BLaER1 (cell line): ENCODE measurements around the gene MYLK.

ENCODE experiments used
- H3K27ac ChIP-seq: shearing (Covaris generic); formaldehyde crosslinking; 2 replicates; pipeline ENCODE4 v1.8.1; 2022
- H3K27me3 ChIP-seq: shearing (Covaris generic); formaldehyde crosslinking; 2 replicates; pipeline ENCODE4 v1.8.1; 2022
- H3K36me3 ChIP-seq: shearing (Covaris generic); formaldehyde crosslinking; 2 replicates; pipeline ENCODE4 v1.8.1; 2022
- H3K4me1 ChIP-seq: shearing (Covaris generic); formaldehyde crosslinking; 2 replicates; pipeline ENCODE4 v1.8.1; 2022
- H3K4me2 ChIP-seq: shearing (Covaris generic); formaldehyde crosslinking; 2 replicates; pipeline ENCODE4 v1.8.1; 2022
- H3K4me3 ChIP-seq: shearing (Covaris generic); formaldehyde crosslinking; 2 replicates; pipeline ENCODE4 v1.8.1; 2022
- H3K9ac ChIP-seq: shearing (Covaris generic); formaldehyde crosslinking; 2 replicates; pipeline ENCODE4 v1.8.1; 2022
- H3K9me3 ChIP-seq: shearing (Covaris generic); formaldehyde crosslinking; 2 replicates; pipeline ENCODE4 v1.8.1; 2022
- H4K20me1 ChIP-seq: shearing (Covaris generic); formaldehyde crosslinking; 2 replicates; pipeline ENCODE4 v1.8.1; 2022
- Cebpa-rat ChIP-seq: shearing (Covaris generic); IDR thresholded peaks from 2 replicates; pipeline ENCODE4 v1.8.1; 2022

The MYLK gene

GRCh38 chr3:123802007-123802625 lies 82.0 kb downstream of the MYLK start:
- no peak for TF ChIP-seq Cebpa-rat

DNA sequence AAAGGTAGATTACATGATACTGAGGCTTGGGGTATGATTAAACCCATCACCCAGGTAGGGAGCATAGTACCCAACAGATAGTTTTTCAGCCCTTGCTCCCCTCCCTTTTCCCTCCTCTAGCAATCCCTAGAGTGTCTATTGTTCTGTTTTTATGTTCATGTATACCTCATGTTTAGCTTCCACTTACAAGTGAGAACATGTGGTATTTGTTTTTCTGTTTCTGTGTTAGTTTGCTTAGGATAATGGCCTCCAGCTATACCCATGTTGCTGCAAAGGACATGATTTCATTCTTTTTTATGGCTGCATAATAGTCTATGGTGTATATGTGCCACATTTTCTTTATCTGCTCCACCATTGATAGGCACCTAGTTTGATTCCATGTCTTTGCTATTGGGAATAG lies 82.7 kb downstream of the MYLK start:
- no peaks in the 10 kb centered on the region for H3K27me3 ChIP-seq
- H4K20me1 ChIP-seq = no peaks in the 10 kb centered on the region; the same call in 1 of the 2 replicates
- no peak overlapping the region for H3K27ac ChIP-seq
- H3K36me3 ChIP-seq = peaks cover 67% of the 10 kb centered on the region
- no peak overlapping the region for H3K4me2 ChIP-seq
- TF ChIP-seq Cebpa-rat = no peak
- H3K9ac ChIP-seq = no peak overlapping the region
- no peaks in the 10 kb centered on the region for H3K9me3 ChIP-seq
- H3K4me1 ChIP-seq = peaks cover 49% of the 10 kb centered on the region
- H3K4me3 ChIP-seq = no peak overlapping the region

More at GRCh38 chr3:123802007-123802625, 82.0 kb downstream of the MYLK start:
- Histone ChIP-seq H3K36me3 (peaks cover 72% of the 10 kb centered on the region), H3K9ac (no peak overlapping the region; the same call in 1 of the 2 replicates), H3K4me3 (no peak overlapping the region), H3K4me1 (peaks cover 49% of the 10 kb centered on the region), H3K9me3 (no peaks in the 10 kb centered on the region), H4K20me1 (no peaks in the 10 kb centered on the region; the same call in 1 of the 2 replicates), H3K27me3 (no peaks in the 10 kb centered on the region), H3K4me2 (peak overlapping the region; percentile 38), H3K27ac (no peak overlapping the region)

DNA sequence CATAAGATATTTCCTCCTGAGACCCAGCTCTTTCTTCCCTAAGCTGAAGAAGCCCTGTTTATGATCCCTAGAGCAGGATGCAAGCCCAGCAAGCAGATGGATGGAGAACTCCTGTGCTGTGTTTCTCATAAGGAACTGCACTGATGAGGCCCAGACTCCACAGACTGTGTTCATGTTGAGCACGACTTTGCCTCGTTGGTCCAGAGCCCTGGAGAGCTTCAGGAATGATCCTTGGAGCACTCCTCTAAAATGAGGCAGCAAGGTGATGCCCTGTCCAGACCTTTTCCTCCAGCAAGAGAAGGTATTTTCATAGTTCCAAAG lies 83.8 kb downstream of the MYLK start:
- Histone ChIP-seq H3K4me2 (no peak overlapping the region), H4K20me1 (no peaks in the 10 kb centered on the region; the same call in 1 of the 2 replicates), H3K9ac (no peak overlapping the region), H3K4me1 (peaks cover 45% of the 10 kb centered on the region), H3K9me3 (no peaks in the 10 kb centered on the region), H3K4me3 (no peak overlapping the region), H3K36me3 (peaks cover 71% of the 10 kb centered on the region), H3K27ac (no peak overlapping the region), H3K27me3 (no peaks in the 10 kb centered on the region)
- TF ChIP-seq Cebpa-rat = no peak

GRCh38 chr3:123799544-123800361 lies 84.4 kb downstream of the MYLK start:
- Histone ChIP-seq H3K4me3 (no peak overlapping the region), H3K9me3 (no peaks in the 10 kb centered on the region), H3K4me1 (peaks cover 41% of the 10 kb centered on the region), H3K9ac (no peak overlapping the region), H4K20me1 (no peaks in the 10 kb centered on the region; the same call in 1 of the 2 replicates), H3K27ac (no peak overlapping the region), H3K4me2 (no peak overlapping the region), H3K27me3 (no peaks in the 10 kb centered on the region), H3K36me3 (peaks cover 65% of the 10 kb centered on the region)
- no peak for TF ChIP-seq Cebpa-rat

DNA sequence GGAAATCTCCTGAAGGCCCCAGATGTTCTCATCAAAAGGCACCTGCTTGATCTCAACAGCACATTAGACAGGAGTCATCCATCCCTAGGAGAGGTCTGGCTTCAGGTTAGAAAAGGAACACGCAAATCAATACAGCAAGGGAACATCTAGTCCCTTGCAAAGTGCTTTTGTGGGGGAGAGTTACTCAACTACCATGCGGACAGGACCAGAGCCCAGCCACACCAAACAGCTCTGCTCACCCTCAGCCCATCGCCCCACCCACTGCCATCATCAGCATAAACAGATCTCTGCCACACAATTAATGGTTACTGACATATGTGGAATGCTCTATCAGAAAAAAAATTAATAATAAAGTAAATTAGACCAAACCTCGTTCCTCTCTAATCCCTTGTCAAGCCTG lies 85.6 kb downstream of the MYLK start:
- H3K4me2 ChIP-seq = no peak overlapping the region
- no peaks in the 10 kb centered on the region; the same call in 1 of the 2 replicates for H4K20me1 ChIP-seq
- peaks cover 29% of the 10 kb centered on the region for H3K4me1 ChIP-seq
- H3K27ac ChIP-seq = no peak overlapping the region
- no peak for TF ChIP-seq Cebpa-rat
- H3K4me3 ChIP-seq = no peak overlapping the region
- H3K36me3 ChIP-seq = peaks cover 62% of the 10 kb centered on the region
- no peaks in the 10 kb centered on the region for H3K9me3 ChIP-seq
- H3K27me3 ChIP-seq = no peaks in the 10 kb centered on the region
- H3K9ac ChIP-seq = no peak overlapping the region

- Histone ChIP-seq H3K4me2 (no peak overlapping the region), H3K9me3 (no peaks in the 10 kb centered on the region), H3K36me3 (peaks cover 78% of the 10 kb centered on the region), H3K9ac (no peak overlapping the region), H4K20me1 (no peaks in the 10 kb centered on the region), H3K4me3 (no peak overlapping the region), H3K27ac (no peak overlapping the region), H3K4me1 (peaks cover 8% of the 10 kb centered on the region), H3K27me3 (no peaks in the 10 kb centered on the region)
- no peak for TF ChIP-seq Cebpa-rat
Measured at GRCh38 chr3:123795471-123796251, 88.5 kb downstream of the MYLK start.

- no peaks in the 10 kb centered on the region for H3K9me3 ChIP-seq
- H3K4me2 ChIP-seq = no peak overlapping the region
- H3K36me3 ChIP-seq = peaks cover 83% of the 10 kb centered on the region
- no peak for TF ChIP-seq Cebpa-rat
- peaks cover 21% of the 10 kb centered on the region for H3K4me1 ChIP-seq
- no peaks in the 10 kb centered on the region for H4K20me1 ChIP-seq
- no peaks in the 10 kb centered on the region for H3K27me3 ChIP-seq
- no peak overlapping the region for H3K9ac ChIP-seq
- H3K27ac ChIP-seq = no peak overlapping the region
- H3K4me3 ChIP-seq = no peak overlapping the region
Measured at GRCh38 chr3:123793425-123793824, 90.7 kb downstream of the MYLK start.

DNA sequence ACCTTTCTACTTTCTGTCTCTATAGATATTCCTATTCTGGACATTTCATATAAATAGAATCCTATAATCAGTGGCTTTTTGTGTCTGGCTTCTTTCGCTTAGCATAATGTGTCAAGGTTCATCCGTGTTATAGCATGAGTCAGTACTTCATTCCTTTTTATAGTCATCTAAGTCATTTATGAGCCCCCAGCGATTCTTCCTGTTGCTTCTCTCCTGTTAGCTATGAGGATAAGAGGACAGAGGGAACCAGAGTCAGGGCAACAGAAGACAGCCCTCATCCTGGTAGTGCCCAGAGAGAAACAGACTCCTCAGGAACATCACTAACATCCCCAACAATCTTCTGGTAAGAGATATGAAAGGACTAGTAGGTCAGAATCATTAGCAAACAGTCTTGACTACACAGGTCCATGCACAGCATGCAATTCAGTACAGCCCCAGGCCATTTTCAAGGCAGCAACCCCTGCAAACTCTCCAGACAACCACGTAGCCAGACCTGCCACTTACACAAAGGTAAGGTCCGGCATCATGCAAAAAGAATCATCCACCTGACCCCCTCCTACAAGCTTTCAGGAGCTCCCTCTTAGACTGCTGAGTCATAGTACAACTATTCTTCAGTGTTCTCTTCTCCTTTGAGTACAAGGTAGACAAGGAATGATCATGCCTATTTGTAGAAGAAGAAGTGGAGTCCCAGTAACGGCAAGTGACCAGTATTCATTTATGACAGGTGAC lies 91.5 kb downstream of the MYLK start:
- peaks cover 80% of the 10 kb centered on the region for H3K36me3 ChIP-seq
- TF ChIP-seq Cebpa-rat = no peak
- H3K4me2 ChIP-seq = no peak overlapping the region
- H3K9ac ChIP-seq = no peak overlapping the region
- H3K27me3 ChIP-seq = no peaks in the 10 kb centered on the region
- no peak overlapping the region for H3K27ac ChIP-seq
- no peaks in the 10 kb centered on the region for H3K9me3 ChIP-seq
- no peak overlapping the region for H3K4me3 ChIP-seq
- no peaks in the 10 kb centered on the region for H4K20me1 ChIP-seq
- peaks cover 26% of the 10 kb centered on the region for H3K4me1 ChIP-seq

DNA sequence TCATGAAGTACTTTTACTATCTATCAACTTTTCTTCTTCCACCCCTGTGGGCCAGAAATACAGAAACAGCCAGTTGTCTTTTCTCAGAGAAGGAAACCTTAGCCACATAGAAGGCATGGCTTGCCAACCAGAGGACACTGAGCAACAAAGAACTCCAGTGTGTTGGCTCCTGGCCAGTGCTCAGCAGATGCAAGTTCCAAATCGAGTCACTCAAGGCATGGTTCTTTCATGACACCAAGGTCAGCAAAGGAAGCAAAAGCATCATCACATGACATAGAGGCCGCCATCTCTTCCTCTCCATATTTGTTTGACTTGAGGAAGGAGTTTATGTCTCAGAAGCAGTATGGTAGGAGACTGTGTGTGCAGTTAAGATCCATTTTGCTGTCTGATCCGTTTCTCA lies 92.2 kb downstream of the MYLK start:
- H3K27ac ChIP-seq = no peak overlapping the region
- H3K4me2 ChIP-seq = no peak overlapping the region

More for the DNA sequence above, 92.2 kb downstream of the MYLK start:
- H3K4me3 ChIP-seq = no peak overlapping the region
- H3K9me3 ChIP-seq = no peaks in the 10 kb centered on the region
- H3K4me1 ChIP-seq = peaks cover 33% of the 10 kb centered on the region
- peaks cover 83% of the 10 kb centered on the region for H3K36me3 ChIP-seq
- TF ChIP-seq Cebpa-rat = no peak
- no peak overlapping the region for H3K9ac ChIP-seq
- H3K27me3 ChIP-seq = no peaks in the 10 kb centered on the region
- no peaks in the 10 kb centered on the region for H4K20me1 ChIP-seq
